Measurements from ENCODE around the gene PLEKHA6. TPM values are rescaled to one million over a fixed set of nuclear protein-coding genes. Genes with fewer than 3 reads are reported as not detected.

The PLEKHA6 gene
- total and polyA plus RNA-seq, 8 donors: 9.5 to 23.8 (median 15.0) TPM

DNA sequence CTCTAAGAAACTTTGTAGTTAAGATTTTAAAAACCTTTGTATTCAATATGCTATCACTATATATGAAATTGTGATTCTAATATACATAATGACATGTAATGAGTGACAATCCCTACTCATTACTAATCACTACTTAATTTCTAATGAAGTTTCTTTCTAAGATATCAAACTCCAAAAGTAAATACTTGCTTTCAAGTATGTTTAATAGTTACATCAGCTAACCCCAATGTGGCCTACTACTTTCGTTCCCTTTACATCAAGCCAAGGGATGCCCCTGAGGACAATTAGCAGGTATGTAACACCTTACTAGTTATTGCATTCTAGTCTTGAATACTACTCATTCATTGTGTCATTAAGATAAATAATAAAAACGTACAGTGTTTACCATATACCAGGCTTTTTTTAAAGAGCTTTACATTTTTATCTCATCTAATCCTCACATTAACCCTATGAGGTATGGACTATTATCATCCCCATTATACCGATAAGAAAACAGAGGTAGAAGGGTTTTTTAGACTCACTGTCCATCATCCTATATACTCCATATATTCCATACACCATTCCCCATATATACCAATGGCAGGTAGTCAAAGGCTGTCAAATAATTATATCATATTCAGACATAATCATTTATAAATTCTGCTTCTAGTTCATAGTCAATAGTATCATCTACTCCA, 47.7 kb upstream of the PLEKHA6 start:
- Histone ChIP-seq H3K4me3 (peak overlapping the region; percentile 47 to 95 (median 92)), H3K27me3 (no peaks in the 10 kb centered on the region), H3K27ac (no peak overlapping the region), H3K4me1 (peaks cover 13 to 31% (median 21%) of the 10 kb centered on the region in 3 donors), H3K36me3 (peaks cover 4 to 31% (median 5%) of the 10 kb centered on the region in 3 donors), H3K9me3 (no peaks in the 10 kb centered on the region)
- TF ChIP-seq, protein P1, sequence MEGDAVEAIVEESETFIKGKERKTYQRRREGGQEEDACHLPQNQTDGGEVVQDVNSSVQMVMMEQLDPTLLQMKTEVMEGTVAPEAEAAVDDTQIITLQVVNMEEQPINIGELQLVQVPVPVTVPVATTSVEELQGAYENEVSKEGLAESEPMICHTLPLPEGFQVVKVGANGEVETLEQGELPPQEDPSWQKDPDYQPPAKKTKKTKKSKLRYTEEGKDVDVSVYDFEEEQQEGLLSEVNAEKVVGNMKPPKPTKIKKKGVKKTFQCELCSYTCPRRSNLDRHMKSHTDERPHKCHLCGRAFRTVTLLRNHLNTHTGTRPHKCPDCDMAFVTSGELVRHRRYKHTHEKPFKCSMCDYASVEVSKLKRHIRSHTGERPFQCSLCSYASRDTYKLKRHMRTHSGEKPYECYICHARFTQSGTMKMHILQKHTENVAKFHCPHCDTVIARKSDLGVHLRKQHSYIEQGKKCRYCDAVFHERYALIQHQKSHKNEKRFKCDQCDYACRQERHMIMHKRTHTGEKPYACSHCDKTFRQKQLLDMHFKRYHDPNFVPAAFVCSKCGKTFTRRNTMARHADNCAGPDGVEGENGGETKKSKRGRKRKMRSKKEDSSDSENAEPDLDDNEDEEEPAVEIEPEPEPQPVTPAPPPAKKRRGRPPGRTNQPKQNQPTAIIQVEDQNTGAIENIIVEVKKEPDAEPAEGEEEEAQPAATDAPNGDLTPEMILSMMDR (IDR thresholded peaks at IDR 0.05): no peak
- intact Hi-C loops (cut with DNase I): no loop called here
- DNase-seq (no peak), FAIRE-seq (no peak), ATAC-seq (no peak)
- 0 to 1% methylated on average over 3 of the region's 3 CpGs for WGBS, 2 donors

DNA sequence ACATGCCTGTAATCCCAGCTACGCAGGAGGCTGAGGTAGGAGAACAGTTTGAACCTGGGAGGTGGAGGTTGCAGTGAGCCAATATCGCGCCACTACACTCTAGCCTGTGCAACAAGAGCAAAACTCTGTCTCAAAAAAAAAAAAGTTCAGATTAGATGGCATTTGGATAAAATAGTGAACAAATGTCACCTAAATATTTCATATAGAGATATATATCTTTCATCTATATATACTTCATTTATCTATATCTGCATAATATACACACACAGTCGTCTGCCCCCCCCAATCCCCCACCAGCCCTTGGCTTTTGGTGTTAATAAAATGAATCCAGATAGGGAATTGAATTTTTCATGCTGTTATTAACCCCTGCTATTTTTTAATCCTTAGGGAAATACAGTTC, 46.9 kb upstream of the PLEKHA6 start:
- no peak for ATAC-seq
- Histone ChIP-seq H3K36me3 (peaks cover 5 to 31% (median 7%) of the 10 kb centered on the region in 3 donors), H3K4me1 (peaks cover 10 to 28% (median 18%) of the 10 kb centered on the region in 3 donors), H3K27me3 (no peaks in the 10 kb centered on the region), H3K9me3 (no peaks in the 10 kb centered on the region), H3K27ac (no peak overlapping the region), H3K4me3 (peak overlapping the region in 2 of 4 donors; percentile 91 to 95)
- DNase-seq: no peak
- 21 to 24% methylated on average over 4 of the region's 4 CpGs for WGBS, 2 donors
- TF ChIP-seq, protein P1 (IDR thresholded peaks at IDR 0.05): no peak
- no peak for FAIRE-seq
- intact Hi-C loops (cut with DNase I): no loop called here

DNA sequence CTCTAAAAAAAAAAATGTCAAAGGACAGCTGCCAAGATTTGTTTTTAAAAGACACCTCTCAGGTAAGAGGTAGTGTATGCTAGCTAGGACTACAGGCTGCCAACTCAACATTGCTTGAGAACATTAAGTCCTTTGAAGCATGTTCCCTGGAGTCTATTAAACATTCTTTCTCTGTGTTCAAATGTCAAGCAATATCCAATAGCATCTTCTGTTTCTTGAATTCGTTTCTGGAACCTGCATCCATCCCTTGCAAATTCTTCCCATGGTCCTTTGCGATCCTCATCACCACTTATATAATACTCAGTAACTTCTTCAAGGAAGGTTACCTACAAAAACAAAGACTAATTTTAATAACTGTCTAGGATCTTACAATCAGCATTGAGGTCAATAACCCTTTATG, 46.3 kb upstream of the PLEKHA6 start:
- Histone ChIP-seq H3K36me3 (peaks cover 5 to 31% (median 7%) of the 10 kb centered on the region in 3 donors), H3K4me3 (peak overlapping the region in 2 of 4 donors; percentile 91 to 95), H3K9me3 (no peaks in the 10 kb centered on the region), H3K27ac (no peak overlapping the region), H3K27me3 (no peaks in the 10 kb centered on the region), H3K4me1 (peaks cover 10 to 28% (median 18%) of the 10 kb centered on the region in 3 donors)
- intact Hi-C loops (cut with DNase I): no loop called here
- 15 to 19% methylated on average over 2 of the region's 2 CpGs for WGBS, 2 donors
- FAIRE-seq: no peak
- ATAC-seq: peak in 1 of 4 donors; percentile 6
- TF ChIP-seq, protein P1 (IDR thresholded peaks at IDR 0.05): no peak
- no peak for DNase-seq

DNA sequence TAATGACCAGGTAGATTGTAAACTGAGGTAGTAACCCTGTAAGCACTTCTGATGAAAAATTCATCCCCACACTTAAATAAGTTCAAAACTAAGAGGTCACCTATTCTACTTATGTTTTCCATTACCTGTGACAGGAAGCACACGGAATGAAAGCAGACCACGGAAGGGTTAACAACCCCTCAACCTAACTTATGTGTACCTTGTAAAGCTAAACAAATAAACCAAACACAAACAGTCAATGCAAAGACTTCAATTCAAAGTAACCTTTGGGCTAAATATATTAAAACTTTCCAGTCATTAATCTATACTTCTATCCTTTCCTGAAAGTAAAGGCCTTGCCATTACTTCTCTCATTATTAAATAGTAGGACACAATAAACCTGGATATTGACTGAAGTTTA, 44.9 kb upstream of the PLEKHA6 start:
- FAIRE-seq (no peak), ATAC-seq (no peak), DNase-seq (no peak)
- Histone ChIP-seq H3K36me3 (peaks cover 5 to 31% (median 9%) of the 10 kb centered on the region in 3 donors), H3K27ac (no peak overlapping the region), H3K27me3 (no peaks in the 10 kb centered on the region), H3K4me1 (peaks cover 10 to 28% (median 18%) of the 10 kb centered on the region in 3 donors), H3K9me3 (no peaks in the 10 kb centered on the region), H3K4me3 (no peak overlapping the region)
- WGBS, 2 donors: 36% methylated on average over 2 of the region's 2 CpGs
- TF ChIP-seq, protein P1 (IDR thresholded peaks at IDR 0.05): no peak
- intact Hi-C loops (cut with DNase I): no loop called here

GRCh38 chr1:204402391-204402790, 42.7 kb upstream of the PLEKHA6 start:
- no peak for ATAC-seq
- no peak for DNase-seq
- no peaks in the 10 kb centered on the region for H3K9me3 ChIP-seq
- no peak overlapping the region for H3K4me3 ChIP-seq
- TF ChIP-seq, protein P1 (IDR thresholded peaks at IDR 0.05): no peak
- intact Hi-C loops (cut with DNase I): no loop called here
- peaks cover 5 to 31% (median 9%) of the 10 kb centered on the region in 3 donors for H3K36me3 ChIP-seq
- H3K27me3 ChIP-seq: no peaks in the 10 kb centered on the region
- no peak overlapping the region for H3K27ac ChIP-seq
- FAIRE-seq: no peak
- 94 to 97% methylated on average over 4 of the region's 4 CpGs for WGBS, 2 donors
- peaks cover 18 to 30% (median 18%) of the 10 kb centered on the region in 3 donors for H3K4me1 ChIP-seq
